GM21367 (cell line): Measurements from ENCODE around the gene LAMA3.

Experiments
- ATAC-seq: cut with Tn5 transposase; IDR thresholded peaks from one replicate; pipeline ENCODE4 v1.9.1; 2021; ENCODE audit not compliant: unreplicated experiment

LAMA3 gene

DNA sequence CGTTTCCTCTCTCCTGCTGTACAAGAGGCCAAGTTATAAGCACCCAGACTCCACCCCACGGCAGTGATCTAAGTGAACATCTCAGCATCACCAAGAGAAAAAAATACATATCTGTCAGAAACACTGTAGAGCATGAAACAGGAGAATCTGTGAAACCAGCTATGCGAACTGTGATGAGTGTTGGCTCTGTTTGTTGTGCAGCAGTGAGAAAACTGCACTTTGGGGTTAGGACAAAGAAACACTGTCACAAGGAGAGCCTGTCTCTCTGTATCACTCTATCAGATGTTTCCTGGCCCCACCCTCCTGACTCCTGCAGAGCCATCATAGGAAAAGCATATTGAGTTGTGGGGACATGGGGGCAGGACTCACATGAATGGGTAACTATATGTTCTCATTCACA lies 87.1 kb downstream of the LAMA3 start:
- no peak for ATAC-seq

GRCh38 chr18:23778828-23779227 lies 89.6 kb downstream of the LAMA3 start:
- no peak for ATAC-seq

GRCh38 chr18:23779696-23780303 lies 90.5 kb downstream of the LAMA3 start:
- ATAC-seq: no peak

DNA sequence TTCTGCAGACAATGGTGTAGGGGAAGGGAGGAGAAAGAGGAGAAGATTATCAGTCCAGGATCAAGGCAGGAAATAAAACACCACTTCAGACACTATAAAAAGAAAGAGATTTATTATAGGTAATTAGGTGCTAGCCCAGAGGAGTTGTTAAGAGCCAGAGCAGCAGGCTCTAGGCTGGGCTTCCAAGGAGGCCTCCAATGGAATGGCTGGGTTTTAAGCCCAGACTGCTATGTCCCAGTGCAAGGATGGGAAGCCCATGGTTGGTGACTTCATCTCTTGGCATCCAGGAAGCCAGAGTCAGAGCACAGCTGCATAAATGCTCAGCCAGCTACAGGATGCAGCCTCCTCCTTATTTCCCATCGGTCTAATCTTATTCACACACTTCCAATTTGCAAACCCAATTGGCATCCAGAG lies 95.6 kb downstream of the LAMA3 start:
- ATAC-seq: no peak

DNA sequence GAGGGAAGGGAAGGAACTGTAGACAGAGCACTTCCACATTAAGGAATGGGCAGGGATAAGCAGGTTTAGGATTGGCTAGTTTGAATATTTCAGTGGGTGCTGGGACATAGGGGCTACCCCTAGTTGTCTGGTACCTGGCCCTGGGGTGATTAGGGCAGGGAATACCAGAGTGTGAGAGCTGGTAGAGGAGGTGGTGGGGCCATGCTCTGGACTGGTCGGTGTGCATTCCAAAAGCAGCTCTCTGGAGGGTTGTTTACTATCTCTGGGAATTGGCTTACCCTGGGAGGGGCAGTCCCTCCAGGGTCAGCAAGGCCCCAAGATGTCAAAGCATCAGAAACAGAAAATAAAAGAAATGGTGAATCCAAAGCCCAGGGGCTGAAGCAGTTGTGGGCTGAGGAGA lies 103.8 kb downstream of the LAMA3 start:
- no peak for ATAC-seq

GRCh38 chr18:23793985-23794867 lies 105.0 kb downstream of the LAMA3 start:
- no peak for ATAC-seq

- no peak for ATAC-seq
Measured at GRCh38 chr18:23798249-23798648, 109.0 kb downstream of the LAMA3 start.

DNA sequence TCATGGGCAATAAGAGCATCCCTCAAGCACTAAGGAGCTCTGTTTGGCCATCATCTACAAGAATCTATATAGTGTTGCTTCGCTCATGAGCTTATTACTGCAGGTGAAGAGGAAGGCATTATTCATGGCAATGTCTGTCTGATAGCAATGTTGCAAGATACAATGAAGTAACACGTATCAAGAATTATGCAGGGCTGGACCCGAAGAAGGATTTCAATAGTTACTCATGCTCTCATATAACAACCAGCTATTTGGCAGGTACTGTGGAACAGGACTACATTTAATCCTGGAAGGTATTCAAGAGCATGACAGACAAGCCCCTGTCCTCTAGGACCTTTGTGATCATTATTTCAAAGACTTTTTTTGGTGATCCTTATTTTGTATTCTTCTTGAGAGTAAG lies 109.6 kb downstream of the LAMA3 start:
- no peak for ATAC-seq

DNA sequence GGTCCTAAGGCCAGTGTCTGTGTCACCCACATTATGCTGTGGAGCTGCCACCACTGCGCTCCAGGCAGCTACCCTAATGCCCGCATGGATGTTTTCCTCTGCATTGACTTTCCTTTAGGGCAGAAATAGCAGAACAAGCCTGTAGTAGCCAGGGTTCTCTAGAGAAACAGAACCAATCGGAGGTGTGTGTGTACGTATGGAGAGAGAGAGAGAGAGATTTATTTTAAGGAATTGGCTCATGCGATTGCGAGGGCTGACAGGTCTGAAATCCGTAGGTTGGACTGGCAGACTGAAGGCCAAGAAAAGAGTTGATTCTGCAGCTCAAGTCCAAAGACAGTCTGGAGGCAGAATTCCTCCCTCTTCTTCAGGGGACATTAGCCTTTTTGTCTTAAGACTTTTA lies 110.3 kb downstream of the LAMA3 start:
- ATAC-seq: no peak

DNA sequence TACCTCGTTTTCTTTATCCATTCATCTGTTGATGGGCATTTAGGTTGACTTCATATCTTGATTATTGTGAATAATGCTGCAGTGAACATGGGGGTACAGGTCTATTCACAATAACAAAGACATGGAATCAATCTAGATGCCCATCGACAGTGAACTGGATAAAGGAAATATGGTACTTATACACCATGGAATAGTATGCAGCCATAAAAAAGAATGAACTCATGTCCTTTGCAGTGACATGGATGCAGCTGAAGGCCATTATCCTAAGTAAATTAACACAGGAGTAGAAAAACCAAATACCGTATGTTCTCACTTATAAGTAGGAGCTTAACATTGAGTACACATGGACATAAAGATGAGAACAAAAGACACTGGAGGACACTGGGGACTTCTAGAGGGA lies 111.6 kb downstream of the LAMA3 start:
- ATAC-seq: no peak

- no peak for ATAC-seq
Measured at GRCh38 chr18:23802817-23803216, 113.6 kb downstream of the LAMA3 start.

- ATAC-seq: no peak
Measured at GRCh38 chr18:23803755-23804154, 114.5 kb downstream of the LAMA3 start.

DNA sequence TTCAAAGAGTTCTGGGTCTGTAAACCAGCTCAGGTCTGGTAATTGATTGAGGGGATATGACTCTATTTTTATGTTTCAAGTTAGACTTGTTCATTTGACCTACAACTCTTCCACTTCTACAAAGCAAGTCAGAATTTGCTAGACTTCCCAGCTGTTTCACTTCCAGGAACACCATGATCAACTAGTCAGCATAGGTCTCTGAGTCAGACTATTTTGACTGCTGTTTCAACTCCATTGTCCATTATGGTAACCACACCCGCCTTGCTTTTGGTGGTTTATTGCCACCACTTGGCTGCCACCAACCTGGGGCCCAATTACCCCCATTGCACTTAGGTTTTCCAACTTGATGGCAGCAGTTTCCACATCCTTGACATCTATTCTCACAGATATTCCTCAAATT lies 116.6 kb downstream of the LAMA3 start:
- ATAC-seq: no peak

DNA sequence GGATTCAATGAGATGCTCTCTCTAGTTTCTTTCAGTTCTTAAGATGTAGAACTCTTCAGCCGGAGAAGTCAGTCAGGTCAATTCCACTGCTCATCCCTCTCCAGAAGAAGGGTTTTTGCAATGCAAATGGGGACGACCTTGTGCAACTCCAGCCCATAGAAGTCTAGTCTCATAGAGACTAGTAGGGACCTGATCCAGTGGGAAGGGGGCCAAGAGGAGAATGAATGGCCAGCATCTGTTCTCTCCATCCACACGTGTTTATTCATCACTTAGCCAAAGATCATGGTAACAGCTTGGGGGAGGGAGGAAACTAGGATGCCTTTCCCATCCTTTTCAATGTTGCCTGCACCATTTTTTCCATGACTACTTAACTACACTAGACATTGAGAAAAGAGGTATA lies 120.2 kb downstream of the LAMA3 start:
- ATAC-seq: no peak

DNA sequence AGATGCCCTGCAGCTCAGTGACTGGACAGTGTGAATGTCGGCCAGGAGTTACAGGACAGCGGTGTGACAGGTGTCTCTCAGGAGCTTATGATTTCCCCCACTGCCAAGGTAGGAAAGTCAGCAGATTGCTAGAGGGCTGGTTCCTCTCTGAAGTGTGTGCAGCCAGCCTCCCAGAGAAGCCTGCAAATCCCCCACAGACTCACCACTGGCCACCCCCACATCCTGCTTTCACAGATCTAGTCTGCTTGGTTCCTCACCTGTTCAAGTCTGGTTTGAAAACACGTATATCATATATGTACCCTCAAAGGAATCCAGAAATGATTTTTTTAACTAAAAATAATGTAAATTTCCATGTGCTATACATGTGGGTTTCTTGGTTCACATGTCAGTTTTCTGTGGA lies 121.1 kb downstream of the LAMA3 start:
- ATAC-seq: no peak

GRCh38 chr18:23811176-23811575 lies 121.9 kb downstream of the LAMA3 start:
- no peak for ATAC-seq

- no peak for ATAC-seq
Measured at GRCh38 chr18:23812546-23813440, 123.5 kb downstream of the LAMA3 start.

GRCh38 chr18:23814991-23815614 lies 125.8 kb downstream of the LAMA3 start:
- ATAC-seq: no peak

DNA sequence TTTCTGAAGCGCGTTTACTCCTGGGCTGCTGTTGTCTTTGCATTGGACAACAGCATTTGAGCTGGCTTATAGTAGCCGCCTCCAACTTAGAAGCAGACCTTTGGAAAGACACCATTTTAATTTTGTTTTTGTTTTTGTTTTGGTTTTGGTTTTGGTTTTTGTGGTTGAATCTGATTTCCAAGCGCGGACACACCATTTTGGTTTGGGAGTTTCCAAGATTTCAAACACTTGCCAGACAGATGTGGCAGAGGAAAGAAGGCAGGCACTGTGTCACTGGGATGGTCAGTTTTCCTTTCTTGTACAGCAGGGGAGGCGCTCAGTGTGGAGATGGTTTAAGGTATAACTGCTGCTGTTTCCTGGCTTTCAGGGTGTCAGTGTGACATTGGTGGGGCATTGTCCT lies 126.8 kb downstream of the LAMA3 start:
- no peak for ATAC-seq

DNA sequence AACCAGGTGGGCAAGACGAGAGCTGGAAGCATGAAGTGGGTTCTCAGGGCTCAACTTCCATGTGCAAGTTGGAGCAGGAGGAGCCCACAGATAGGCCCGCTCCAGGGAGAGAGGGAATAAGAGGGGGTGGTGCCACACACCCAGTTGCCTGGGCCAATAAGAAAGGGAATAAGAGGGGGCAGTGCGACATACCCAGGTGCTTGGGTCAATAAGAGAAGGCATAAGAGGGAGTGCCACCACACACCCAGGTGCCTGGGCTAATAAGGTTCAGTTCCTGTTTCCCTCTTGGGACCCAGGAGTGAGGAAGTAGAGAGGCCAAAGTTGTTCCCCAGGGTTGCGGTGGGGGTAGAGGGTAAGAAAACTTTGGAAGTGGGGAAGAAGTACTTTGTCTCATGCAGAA lies 127.5 kb downstream of the LAMA3 start:
- ATAC-seq: no peak

- no peak for ATAC-seq
Measured at GRCh38 chr18:23819001-23819400, 129.7 kb downstream of the LAMA3 start.
